Measurements from ENCODE around the gene SIPA1L3. TPM values are rescaled to one million over a fixed set of nuclear protein-coding genes. Genes with fewer than 3 reads are reported as not detected.

Gene SIPA1L3
- total RNA-seq, 2 donors from 2014 or later = 13.2 to 13.9 TPM

GRCh38 chr19:38184815-38185214 lies 277.8 kb downstream of the SIPA1L3 start:
- no peak for DNase-seq (ENCODE audit: low spot score)
- intact Hi-C loops (cut with DNase I) = no loop called here

- intact Hi-C loops (cut with DNase I) = no loop called here
- DNase-seq (ENCODE audit: low spot score) = no peak
Observed at GRCh38 chr19:38185562-38185961, 278.6 kb downstream of the SIPA1L3 start.

GRCh38 chr19:38190061-38190460 lies 283.1 kb downstream of the SIPA1L3 start:
- intact Hi-C loops (cut with DNase I) = no loop called here
- no peak for DNase-seq (ENCODE audit: low spot score)

- no peak for DNase-seq (ENCODE audit: low spot score)
- intact Hi-C loops (cut with DNase I) = no loop called here
Observed at GRCh38 chr19:38190793-38191192, 283.8 kb downstream of the SIPA1L3 start.

GRCh38 chr19:38191747-38192146 lies 284.7 kb downstream of the SIPA1L3 start:
- intact Hi-C loops (cut with DNase I) = no loop called here
- DNase-seq (ENCODE audit: low spot score) = no peak

- intact Hi-C loops (cut with DNase I) = no loop called here
- DNase-seq (ENCODE audit: low spot score) = no peak
Observed at GRCh38 chr19:38193445-38193844, 286.4 kb downstream of the SIPA1L3 start.

- no peak for DNase-seq (ENCODE audit: low spot score)
- intact Hi-C loops (cut with DNase I) = no loop called here
Observed at GRCh38 chr19:38194061-38194701, 287.2 kb downstream of the SIPA1L3 start.

GRCh38 chr19:38195237-38195636 lies 288.2 kb downstream of the SIPA1L3 start:
- no peak for DNase-seq (ENCODE audit: low spot score)
- intact Hi-C loops (cut with DNase I) = no loop called here

- no peak for DNase-seq (ENCODE audit: low spot score)
- intact Hi-C loops (cut with DNase I) = no loop called here
Observed at GRCh38 chr19:38196245-38196837, 289.3 kb downstream of the SIPA1L3 start.

- intact Hi-C loops (cut with DNase I) = no loop called here
- DNase-seq (ENCODE audit: low spot score) = no peak
Observed at GRCh38 chr19:38196948-38197656, 290.1 kb downstream of the SIPA1L3 start.

- no peak for DNase-seq (ENCODE audit: low spot score)
- intact Hi-C loops (cut with DNase I) = no loop called here
Observed at GRCh38 chr19:38197937-38198704, 291.1 kb downstream of the SIPA1L3 start.

GRCh38 chr19:38199340-38199739 lies 292.3 kb downstream of the SIPA1L3 start:
- no peak for DNase-seq (ENCODE audit: low spot score)
- intact Hi-C loops (cut with DNase I) = no loop called here

GRCh38 chr19:38201731-38202130 lies 294.7 kb downstream of the SIPA1L3 start:
- DNase-seq (ENCODE audit: low spot score) = no peak
- intact Hi-C loops (cut with DNase I) = no loop called here

- intact Hi-C loops (cut with DNase I) = no loop called here
- DNase-seq (ENCODE audit: low spot score) = no peak
Observed at GRCh38 chr19:38202504-38202903, 295.5 kb downstream of the SIPA1L3 start.

GRCh38 chr19:38203197-38203596 lies 296.2 kb downstream of the SIPA1L3 start:
- intact Hi-C loops (cut with DNase I) = no loop called here
- no peak for DNase-seq (ENCODE audit: low spot score)

- no peak for DNase-seq (ENCODE audit: low spot score)
- intact Hi-C loops (cut with DNase I) = no loop called here
Observed at GRCh38 chr19:38204096-38204495, 297.1 kb downstream of the SIPA1L3 start.

- no peak for DNase-seq (ENCODE audit: low spot score)
Observed at GRCh38 chr19:38204728-38205127, 297.7 kb downstream of the SIPA1L3 start.

GRCh38 chr19:38206006-38206745 lies 299.2 kb downstream of the SIPA1L3 start:
- intact Hi-C loops (cut with DNase I) = no loop called here
- DNase-seq (ENCODE audit: low spot score) = no peak

More at GRCh38 chr19:38204728-38205127, 297.7 kb downstream of the SIPA1L3 start:
- intact Hi-C loops (cut with DNase I) = no loop called here

GRCh38 chr19:38206928-38207327 lies 299.9 kb downstream of the SIPA1L3 start:
- intact Hi-C loops (cut with DNase I) = no loop called here
- DNase-seq (ENCODE audit: low spot score) = no peak
